Measurements from ENCODE around the gene FKBP11. TPM values are rescaled to one million over a fixed set of nuclear protein-coding genes. Genes with fewer than 3 reads are reported as not detected.

The FKBP11 gene
- total and polyA plus RNA-seq, 2 experiments from 2014 or later: 29.5 to 94.9 TPM

GRCh38 chr12:48894271-48894670, 31.0 kb downstream of the FKBP11 start (continued):
- no peak for TF ChIP-seq CTCF (conservative IDR thresholded peaks at IDR 0.05; ENCODE audit: low read depth in 2 of 2)
- TF ChIP-seq ZNF462 (CRISPR knock-in tag; IDR thresholded peaks at IDR 0.05): no peak
- TF ChIP-seq JUNB (IDR thresholded peaks at IDR 0.05; ENCODE audit: unreplicated experiment): no peak
- no peak for TF ChIP-seq EZH2 (IDR thresholded peaks at IDR 0.05; ENCODE audit: low read depth, unreplicated experiment)
- no peak for TF ChIP-seq STAT1 (IDR thresholded peaks at IDR 0.05; ENCODE audit: unreplicated experiment)
- TF ChIP-seq POLR2AphosphoS5 (IDR thresholded peaks at IDR 0.05; ENCODE audit: low read depth): no peak
- TF ChIP-seq ZNF331 (CRISPR knock-in tag; IDR thresholded peaks at IDR 0.05; ENCODE audit: low read depth): no peak

All from GM23338 (cell line).